GM23338 (cell line): ENCODE measurements around the gene CHMP4A.

Source experiments
- CREB1 ChIP-seq: fragments of 250-450 bp; sonication (Bioruptor Pico); IDR thresholded peaks from 2 replicates; pipeline ENCODE4 v1.5.0; 2020; ENCODE audit warnings: low read depth, mild to moderate bottlenecking, moderate library complexity
- CTCF ChIP-seq, 2 experiments: fragments of 200-600 bp in 1 of 2; sonication (generic) in 1 of 2; conservative IDR thresholded peaks; 2 replicates each; pipeline versions ENCODE4 v1.5.1 to v1.6.1; 2016 to 2017; ENCODE audit warnings: antibody characterized with exemption in 2 of 2, low read depth in 2 of 2, mild to moderate bottlenecking in 2 of 2, moderate library complexity in 1 of 2
- EZH2 ChIP-seq: fragments of 200-600 bp; sonication (generic); IDR thresholded peaks from one replicate; pipeline ENCODE4 v1.8.0; 2017; ENCODE audit warnings: antibody characterized with exemption, mild to moderate bottlenecking, low read depth; ENCODE audit not compliant: unreplicated experiment
- EZH2phosphoT487 ChIP-seq: fragments of 200-600 bp; sonication (generic); IDR thresholded peaks from one replicate; pipeline ENCODE4 v1.8.1; 2018; ENCODE audit warnings: antibody characterized with exemption; ENCODE audit not compliant: unreplicated experiment
- JUNB ChIP-seq: IDR thresholded peaks from one replicate; pipeline ENCODE4 v1.6.1; 2016; ENCODE audit warnings: antibody characterized with exemption; ENCODE audit not compliant: unreplicated experiment
- NANOG ChIP-seq: IDR thresholded peaks from 2 replicates; pipeline ENCODE4 v1.6.1; 2016; ENCODE audit warnings: antibody characterized with exemption, borderline replicate concordance
- POLR2AphosphoS5 ChIP-seq: IDR thresholded peaks from 2 replicates; pipeline ENCODE4 v1.6.1; 2016; ENCODE audit warnings: antibody characterized with exemption, low read depth
- REST ChIP-seq: IDR thresholded peaks from one replicate; pipeline ENCODE4 v1.6.1; 2018; ENCODE audit warnings: antibody characterized with exemption; ENCODE audit not compliant: unreplicated experiment
- STAT1 ChIP-seq: IDR thresholded peaks from one replicate; pipeline ENCODE4 v1.6.1; 2016; ENCODE audit warnings: antibody characterized with exemption; ENCODE audit not compliant: unreplicated experiment
- ZNF114 ChIP-seq: fragments of 250-450 bp; sonication (Bioruptor Pico); IDR thresholded peaks from 2 replicates; pipeline ENCODE4 v1.5.0; 2020; ENCODE audit warnings: mild to moderate bottlenecking, moderate library complexity
- ZNF331 ChIP-seq: fragments of 250-450 bp; sonication (Bioruptor Pico); IDR thresholded peaks from 2 replicates; pipeline ENCODE4 v1.5.0; 2020; ENCODE audit warnings: low read depth, mild to moderate bottlenecking, moderate library complexity
- ZNF462 ChIP-seq: fragments of 250-450 bp; sonication (Bioruptor Pico); IDR thresholded peaks from 2 replicates; pipeline ENCODE4 v1.5.0; 2020; ENCODE audit warnings: mild to moderate bottlenecking, moderate library complexity
- TF ChIP-seq, protein P1 (sequence below): IDR thresholded peaks from 2 replicates; pipeline ENCODE4 v1.6.1; 2016; ENCODE audit warnings: antibody characterized with exemption

- no peak for TF ChIP-seq CTCF (conservative IDR thresholded peaks at IDR 0.05; ENCODE audit: low read depth in 2 of 2)
- no peak for TF ChIP-seq CREB1 (CRISPR knock-in tag)
- TF ChIP-seq REST: no peak
- no peak for TF ChIP-seq EZH2
- TF ChIP-seq EZH2phosphoT487: no peak
- no peak for TF ChIP-seq POLR2AphosphoS5
- no peak for TF ChIP-seq STAT1
- no peak for TF ChIP-seq JUNB
- TF ChIP-seq ZNF114: no peak
- TF ChIP-seq, protein P1, sequence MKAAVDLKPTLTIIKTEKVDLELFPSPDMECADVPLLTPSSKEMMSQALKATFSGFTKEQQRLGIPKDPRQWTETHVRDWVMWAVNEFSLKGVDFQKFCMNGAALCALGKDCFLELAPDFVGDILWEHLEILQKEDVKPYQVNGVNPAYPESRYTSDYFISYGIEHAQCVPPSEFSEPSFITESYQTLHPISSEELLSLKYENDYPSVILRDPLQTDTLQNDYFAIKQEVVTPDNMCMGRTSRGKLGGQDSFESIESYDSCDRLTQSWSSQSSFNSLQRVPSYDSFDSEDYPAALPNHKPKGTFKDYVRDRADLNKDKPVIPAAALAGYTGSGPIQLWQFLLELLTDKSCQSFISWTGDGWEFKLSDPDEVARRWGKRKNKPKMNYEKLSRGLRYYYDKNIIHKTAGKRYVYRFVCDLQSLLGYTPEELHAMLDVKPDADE: no peak
- TF ChIP-seq ZNF462: no peak
- TF ChIP-seq NANOG: no peak
- TF ChIP-seq ZNF331: no peak
Measured at GRCh38 chr14:24219521-24219920, 6.2 kb upstream of the CHMP4A start.
